Smooth muscle cell (in vitro differentiated cells): ENCODE data around the gene TRIM2. TPM values are rescaled to one million over a fixed set of nuclear protein-coding genes. Genes with fewer than 3 reads are reported as not detected.

Experiments used
- DNase-seq: peaks from one replicate; lab custom pipeline; 2025; ENCODE audit not compliant: unreplicated experiment; lab: John Stamatoyannopoulos, UW
- H2AFZ ChIP-seq: fragments of 200-600 bp; sonication (generic); 2 replicates; pipeline ENCODE4 v1.6.0; 2016; ENCODE audit warnings: antibody characterized with exemption, low read depth, mild to moderate bottlenecking
- H3F3A ChIP-seq: fragments of 200-600 bp; sonication (generic); 2 replicates; pipeline ENCODE4 v1.6.0; 2017; ENCODE audit warnings: antibody characterized with exemption, low read depth
- H3K27ac ChIP-seq: fragments of 200-600 bp; sonication (generic); 2 replicates; pipeline ENCODE4 v1.5.1; 2016; ENCODE audit warnings: low read depth, mild to moderate bottlenecking
- H3K27me3 ChIP-seq: fragments of 200-600 bp; sonication (generic); 2 replicates; pipeline ENCODE4 v1.6.1; 2016; ENCODE audit warnings: low read depth, mild to moderate bottlenecking
- H3K36me3 ChIP-seq: fragments of 200-600 bp; sonication (generic); 2 replicates; pipeline ENCODE4 v1.5.1; 2016; ENCODE audit warnings: low read depth
- H3K4me1 ChIP-seq: fragments of 200-600 bp; sonication (generic); 2 replicates; pipeline ENCODE4 v1.5.1; 2016; ENCODE audit warnings: low read depth
- H3K4me2 ChIP-seq: fragments of 200-600 bp; sonication (generic); 2 replicates; pipeline ENCODE4 v1.6.0; 2016; ENCODE audit warnings: mild to moderate bottlenecking
- H3K4me3 ChIP-seq: fragments of 200-600 bp; sonication (generic); 2 replicates; pipeline ENCODE4 v1.5.1; 2016; ENCODE audit warnings: mild to moderate bottlenecking
- H3K79me2 ChIP-seq: fragments of 200-600 bp; sonication (generic); 2 replicates; pipeline ENCODE4 v1.6.0; 2016; ENCODE audit warnings: low read depth, mild to moderate bottlenecking
- H3K9ac ChIP-seq: fragments of 200-600 bp; sonication (generic); 2 replicates; pipeline ENCODE4 v1.6.0; 2016; ENCODE audit warnings: low read depth
- H3K9me3 ChIP-seq: fragments of 200-600 bp; sonication (generic); replicated peaks from 2 replicates; pipeline ENCODE4 v1.5.1; 2016; ENCODE audit warnings: low read depth
- H4K20me1 ChIP-seq: fragments of 200-600 bp; sonication (generic); 2 replicates; pipeline ENCODE4 v1.6.0; 2016; ENCODE audit warnings: low read depth
- CTCF ChIP-seq: fragments of 200-600 bp; sonication (generic); IDR thresholded peaks from 2 replicates; pipeline ENCODE4 v1.5.1; 2017; ENCODE audit warnings: borderline replicate concordance, mild to moderate bottlenecking, antibody characterized with exemption; ENCODE audit not compliant: insufficient read depth, poor library complexity, severe bottlenecking
- WGBS: methylation state at CpG from one replicate; pipeline ENCODE4 v1.1.7; 2016; ENCODE audit warnings: low lambda C conversion rate; 5-methylcytosine and 5-hydroxymethylcytosine counted together
- polyA plus RNA-seq: library from polyadenylated mRNA; unstranded; fragments of >200 nt; fragmentation: Nextera tagmentation; extraction: Ambion mirVana; gene quantifications from 2 replicates; pipeline ENCODE4 v1.2.1, GENCODE V29; 2016
- total RNA-seq: library from RNA; depleted of rRNA; stranded (reverse); fragments of >200 nt; gene quantifications from 2 replicates; pipeline ENCODE4 v1.2.3, GENCODE V29; 2014

The TRIM2 gene
- total and polyA plus RNA-seq, 2 experiments from 2014 or later, result 9.1 to 33.4 TPM

- Histone ChIP-seq H4K20me1 (no peaks in the 10 kb centered on the region), H3K9ac (no peak overlapping the region), H3K4me1 (no peaks in the 10 kb centered on the region), H3K79me2 (no peaks in the 10 kb centered on the region), H2AFZ (no peak overlapping the region), H3F3A (no peaks in the 10 kb centered on the region), H3K36me3 (no peaks in the 10 kb centered on the region), H3K27ac (no peak overlapping the region), H3K4me2 (no peak overlapping the region), H3K27me3 (no peaks in the 10 kb centered on the region), H3K9me3 (no peaks in the 10 kb centered on the region), H3K4me3 (no peak overlapping the region)
- 100% methylated on average over 1 of the region's 1 CpG for WGBS
- no peak for TF ChIP-seq CTCF
- no peak for DNase-seq
These were observed 162.8 kb downstream of the TRIM2 start for GRCh38 chr4:153367092-153367491.

- Histone ChIP-seq H3K9me3 (peaks cover 6% of the 10 kb centered on the region), H3F3A (no peaks in the 10 kb centered on the region), H3K4me3 (no peak overlapping the region), H3K27me3 (no peaks in the 10 kb centered on the region), H3K27ac (no peak overlapping the region), H3K36me3 (no peaks in the 10 kb centered on the region), H3K9ac (no peak overlapping the region), H3K4me2 (no peak overlapping the region), H3K4me1 (no peaks in the 10 kb centered on the region), H4K20me1 (no peaks in the 10 kb centered on the region), H3K79me2 (no peaks in the 10 kb centered on the region), H2AFZ (no peak overlapping the region)
- TF ChIP-seq CTCF, result no peak
- no peak for DNase-seq
- 92% methylated on average over 1 of the region's 1 CpG for WGBS
These were observed 164.8 kb downstream of the TRIM2 start for GRCh38 chr4:153369021-153369420.

- no peaks in the 10 kb centered on the region for H3K4me1 ChIP-seq
- no peak for TF ChIP-seq CTCF
- no peaks in the 10 kb centered on the region for H3K27me3 ChIP-seq
- no peaks in the 10 kb centered on the region for H3K79me2 ChIP-seq
- no peak overlapping the region for H3K27ac ChIP-seq
- H3K4me3 ChIP-seq, result no peak overlapping the region
- H3K9me3 ChIP-seq, result peaks cover 6% of the 10 kb centered on the region
- DNase-seq, result no peak
- WGBS, result 82% methylated on average over 6 of the region's 6 CpGs
- no peaks in the 10 kb centered on the region for H3K36me3 ChIP-seq
- H4K20me1 ChIP-seq, result no peaks in the 10 kb centered on the region
- no peak overlapping the region for H3K4me2 ChIP-seq
- peaks cover 5% of the 10 kb centered on the region for H3F3A ChIP-seq
- H3K9ac ChIP-seq, result no peak overlapping the region
- no peak overlapping the region for H2AFZ ChIP-seq
These were observed 167.5 kb downstream of the TRIM2 start for GRCh38 chr4:153371701-153372234.

GRCh38 chr4:153372967-153373562 lies 168.8 kb downstream of the TRIM2 start:
- no peak for TF ChIP-seq CTCF
- H2AFZ ChIP-seq, result no peak overlapping the region
- no peak overlapping the region for H3K4me2 ChIP-seq
- H3K79me2 ChIP-seq, result no peaks in the 10 kb centered on the region
- DNase-seq, result no peak
- no peaks in the 10 kb centered on the region for H4K20me1 ChIP-seq
- no peak overlapping the region for H3K9ac ChIP-seq
- H3K36me3 ChIP-seq, result no peaks in the 10 kb centered on the region
- H3F3A ChIP-seq, result peaks cover 5% of the 10 kb centered on the region
- H3K4me3 ChIP-seq, result no peak overlapping the region
- no peak overlapping the region for H3K27ac ChIP-seq
- H3K4me1 ChIP-seq, result no peaks in the 10 kb centered on the region
- peaks cover 6% of the 10 kb centered on the region for H3K9me3 ChIP-seq
- 97% methylated on average over 1 of the region's 1 CpG for WGBS
- no peaks in the 10 kb centered on the region for H3K27me3 ChIP-seq
